Transverse colon (tissue), 4 donors: ENCODE data around the gene YAP1. TPM values are rescaled to one million over a fixed set of nuclear protein-coding genes. Genes with fewer than 3 reads are reported as not detected.

Experiments
- DNase-seq: peaks from one replicate; pipeline ENCODE4 v3.0.0-alpha.2; 2019
- H3K27ac ChIP-seq, 4 donors: fragments of 200-600 bp; sonication (generic); 2 replicates each; pipeline ENCODE4 v1.5.1; 2016 to 2018; ENCODE audit warnings: inconsistent platforms in 4 of 4
- H3K27me3 ChIP-seq: fragments of 200-600 bp; sonication (generic); 2 replicates; pipeline ENCODE4 v1.5.1; 2017; ENCODE audit warnings: inconsistent platforms
- H3K36me3 ChIP-seq, 4 donors: fragments of 200-600 bp; sonication (generic); 2 replicates each; pipeline ENCODE4 v1.5.1; 2017 to 2019; ENCODE audit warnings: inconsistent platforms in 4 of 4
- H3K4me1 ChIP-seq, 4 donors: fragments of 200-600 bp; sonication (generic); 2 replicates each; pipeline ENCODE4 v1.5.1; 2017 to 2020; ENCODE audit warnings: inconsistent platforms in 4 of 4
- H3K4me3 ChIP-seq, 4 donors: fragments of 200-600 bp; sonication (generic); 1 replicate in 1 of 4; 2 replicates in 3 of 4; pipeline versions ENCODE4 v1.5.1 to v1.6.1; 2017 to 2019; ENCODE audit warnings: inconsistent platforms in 4 of 4
- H3K9me3 ChIP-seq, 2 donors: fragments of 200-600 bp; sonication (generic); 2 replicates each; pipeline ENCODE4 v1.5.1; 2017 to 2019; ENCODE audit warnings: inconsistent platforms in 2 of 2
- EP300 ChIP-seq: sonication (generic); formaldehyde crosslinking; IDR thresholded peaks from one replicate; pipeline ENCODE4 v1.6.1; 2017; ENCODE audit warnings: antibody characterized with exemption, low read depth
- POLR2A ChIP-seq: fragments of 450-650 bp; IDR thresholded peaks from one replicate; pipeline ENCODE4 v1.6.1; 2016; ENCODE audit warnings: antibody characterized with exemption, mild to moderate bottlenecking, moderate library complexity
- POLR2AphosphoS5 ChIP-seq, 3 donors: sonication (generic); formaldehyde crosslinking; IDR thresholded peaks; one replicate each; pipeline ENCODE4 v1.6.1; 2016; ENCODE audit warnings: antibody characterized with exemption in 3 of 3
- WGBS, 2 donors: methylation state at CpG; one replicate each; pipeline ENCODE4 v1.1.5; 2018; ENCODE audit warnings: low coverage in 1 of 2; 5-methylcytosine and 5-hydroxymethylcytosine counted together
- in situ Hi-C, 4 donors: fragments of 200-750 bp; cut with MboI; loops; one replicate each; pipeline versions ENCODE4 v1.15.0 to v1.15.1; 2017; ENCODE audit warnings: low sequenced_read_pairs in 3 of 4, low pct_ligation_motif_present in 1 of 4, low pct_unique_long_range_greater_than_20kb in 1 of 4
- intact Hi-C: fragments of 100-400 bp; cut with DNase I; formaldehyde crosslinking; loops from one replicate; pipeline ENCODE4 v1.15.1; 2023; ENCODE audit warnings: low total_unique reads
- total RNA-seq, 4 donors: library from RNA; depleted of rRNA; stranded (reverse); fragments of >200 nt; gene quantifications; one replicate each; pipeline ENCODE4 v1.1.0, GENCODE V29; 2016
- TF ChIP-seq, protein P1 (sequence below), 5 experiments: fragments of 200-600 bp in 3 of 5; fragments of 450-650 bp in 2 of 5; sonication (generic) in 3 of 5; IDR thresholded peaks; 1 replicate in 2 of 5; 2 replicates in 3 of 5; pipeline ENCODE4 v1.5.1; 2016 to 2017; ENCODE audit warnings: antibody characterized with exemption in 5 of 5, inconsistent platforms in 3 of 5, mild to moderate bottlenecking in 2 of 5, moderate library complexity in 1 of 5

YAP1 gene
- total RNA-seq, 4 donors from 2014 or later: 90.5 to 163 (median 105) TPM

DNA sequence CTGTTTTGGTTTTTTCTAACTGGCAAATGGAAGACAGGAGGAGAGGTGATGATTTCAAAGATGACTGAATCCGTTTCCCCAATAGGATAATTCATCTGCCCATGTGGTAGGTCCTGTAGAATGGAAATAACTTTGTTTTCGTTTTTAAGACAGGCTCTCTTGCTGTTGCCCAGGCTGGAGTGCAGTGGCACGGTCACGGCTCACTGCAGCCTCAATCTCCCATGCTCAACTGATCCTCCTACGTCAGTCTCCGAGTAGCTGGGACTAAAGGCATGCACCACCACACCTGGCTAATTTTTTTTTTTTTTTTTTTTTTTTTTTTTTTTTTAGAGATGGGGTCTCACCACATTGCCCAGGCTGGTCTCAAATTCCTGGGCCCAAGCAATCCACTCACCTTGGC, 129.7 kb downstream of the YAP1 start:
- no peak for DNase-seq

DNA sequence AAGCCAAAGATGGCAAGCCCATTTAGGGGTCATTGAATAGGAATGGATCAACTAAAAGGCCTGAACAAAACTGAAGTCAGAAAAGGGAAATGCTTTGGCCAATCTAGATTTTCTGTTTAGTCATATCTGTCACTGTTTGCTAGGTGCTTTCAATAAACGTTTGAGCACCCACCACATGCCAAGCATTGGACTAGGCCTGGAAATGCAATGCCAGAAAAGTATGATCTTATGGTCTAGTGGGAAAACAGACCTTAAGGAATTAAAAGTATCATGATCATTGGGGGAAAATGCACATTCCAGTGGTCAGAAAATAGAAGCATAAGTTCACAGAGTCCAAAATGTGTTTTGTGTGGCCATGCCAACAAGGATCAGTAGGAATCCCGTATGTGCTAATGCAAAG, 130.3 kb downstream of the YAP1 start:
- H3K9me3 ChIP-seq: no peaks in the 10 kb centered on the region
- H3K27me3 ChIP-seq: no peaks in the 10 kb centered on the region
- peaks cover 0 to 8% (median 4%) of the 10 kb centered on the region in 4 donors for H3K4me1 ChIP-seq
- H3K36me3 ChIP-seq: no peaks in the 10 kb centered on the region
- in situ Hi-C loops (no loop called here), intact Hi-C loops (no loop called here)
- 43 to 67% methylated on average over 2 of the region's 2 CpGs for WGBS, 2 donors
- no peak overlapping the region for H3K4me3 ChIP-seq
- no peak for DNase-seq
- no peak overlapping the region for H3K27ac ChIP-seq
- TF ChIP-seq EP300: no peak
- no peak for TF ChIP-seq POLR2A
- no peak for TF ChIP-seq POLR2AphosphoS5 (IDR thresholded peaks at IDR 0.05)
- TF ChIP-seq, protein P1, sequence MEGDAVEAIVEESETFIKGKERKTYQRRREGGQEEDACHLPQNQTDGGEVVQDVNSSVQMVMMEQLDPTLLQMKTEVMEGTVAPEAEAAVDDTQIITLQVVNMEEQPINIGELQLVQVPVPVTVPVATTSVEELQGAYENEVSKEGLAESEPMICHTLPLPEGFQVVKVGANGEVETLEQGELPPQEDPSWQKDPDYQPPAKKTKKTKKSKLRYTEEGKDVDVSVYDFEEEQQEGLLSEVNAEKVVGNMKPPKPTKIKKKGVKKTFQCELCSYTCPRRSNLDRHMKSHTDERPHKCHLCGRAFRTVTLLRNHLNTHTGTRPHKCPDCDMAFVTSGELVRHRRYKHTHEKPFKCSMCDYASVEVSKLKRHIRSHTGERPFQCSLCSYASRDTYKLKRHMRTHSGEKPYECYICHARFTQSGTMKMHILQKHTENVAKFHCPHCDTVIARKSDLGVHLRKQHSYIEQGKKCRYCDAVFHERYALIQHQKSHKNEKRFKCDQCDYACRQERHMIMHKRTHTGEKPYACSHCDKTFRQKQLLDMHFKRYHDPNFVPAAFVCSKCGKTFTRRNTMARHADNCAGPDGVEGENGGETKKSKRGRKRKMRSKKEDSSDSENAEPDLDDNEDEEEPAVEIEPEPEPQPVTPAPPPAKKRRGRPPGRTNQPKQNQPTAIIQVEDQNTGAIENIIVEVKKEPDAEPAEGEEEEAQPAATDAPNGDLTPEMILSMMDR (IDR thresholded peaks at IDR 0.05): no peak

More for the DNA sequence above, 129.7 kb downstream of the YAP1 start:
- peaks cover 0 to 8% (median 4%) of the 10 kb centered on the region in 4 donors for H3K4me1 ChIP-seq
- H3K4me3 ChIP-seq: no peak overlapping the region
- no peaks in the 10 kb centered on the region for H3K27me3 ChIP-seq
- no peak overlapping the region for H3K27ac ChIP-seq
- in situ Hi-C loops (no loop called here), intact Hi-C loops (no loop called here)
- 81 to 88% methylated on average over 6 of the region's 6 CpGs for WGBS, 2 donors
- TF ChIP-seq, protein P1 (IDR thresholded peaks at IDR 0.05): no peak
- TF ChIP-seq POLR2A: no peak
- no peak for TF ChIP-seq POLR2AphosphoS5 (IDR thresholded peaks at IDR 0.05)
- TF ChIP-seq EP300: no peak
- no peaks in the 10 kb centered on the region for H3K36me3 ChIP-seq
- H3K9me3 ChIP-seq: no peaks in the 10 kb centered on the region

DNA sequence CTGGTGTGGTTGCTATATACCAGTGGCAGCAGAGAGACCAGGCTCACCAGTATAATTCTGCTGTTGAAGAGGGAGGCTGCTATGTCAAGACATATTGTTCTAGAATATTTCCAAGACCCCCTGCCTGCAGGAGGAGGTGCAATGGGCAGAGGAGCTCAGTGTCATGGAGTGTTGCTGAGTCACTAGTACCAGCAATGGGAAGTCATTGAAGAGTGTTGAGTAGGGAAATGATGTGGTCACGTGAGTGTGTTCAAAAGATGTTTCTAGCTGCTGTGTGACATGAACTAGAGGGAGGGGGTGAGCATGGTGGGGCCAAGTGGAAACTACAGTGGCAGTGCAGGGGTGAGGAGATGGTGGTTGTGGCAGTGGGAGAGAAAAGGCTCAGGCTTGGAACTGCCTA, 130.8 kb downstream of the YAP1 start:
- in situ Hi-C loops (no loop called here), intact Hi-C loops (no loop called here)
- Histone ChIP-seq H3K9me3 (no peaks in the 10 kb centered on the region), H3K36me3 (no peaks in the 10 kb centered on the region), H3K27me3 (no peaks in the 10 kb centered on the region), H3K4me3 (no peak overlapping the region), H3K27ac (no peak overlapping the region), H3K4me1 (peaks cover 0 to 8% (median 4%) of the 10 kb centered on the region in 4 donors)
- TF ChIP-seq POLR2A (no peak), EP300 (no peak), POLR2AphosphoS5 (IDR thresholded peaks at IDR 0.05) (no peak)
- TF ChIP-seq, protein P1 (IDR thresholded peaks at IDR 0.05): no peak
- DNase-seq: no peak
- WGBS, 2 donors: 63% methylated on average over 1 of the region's 1 CpG; no CpG with 5 or more reads in 1 of the 2 donors

DNA sequence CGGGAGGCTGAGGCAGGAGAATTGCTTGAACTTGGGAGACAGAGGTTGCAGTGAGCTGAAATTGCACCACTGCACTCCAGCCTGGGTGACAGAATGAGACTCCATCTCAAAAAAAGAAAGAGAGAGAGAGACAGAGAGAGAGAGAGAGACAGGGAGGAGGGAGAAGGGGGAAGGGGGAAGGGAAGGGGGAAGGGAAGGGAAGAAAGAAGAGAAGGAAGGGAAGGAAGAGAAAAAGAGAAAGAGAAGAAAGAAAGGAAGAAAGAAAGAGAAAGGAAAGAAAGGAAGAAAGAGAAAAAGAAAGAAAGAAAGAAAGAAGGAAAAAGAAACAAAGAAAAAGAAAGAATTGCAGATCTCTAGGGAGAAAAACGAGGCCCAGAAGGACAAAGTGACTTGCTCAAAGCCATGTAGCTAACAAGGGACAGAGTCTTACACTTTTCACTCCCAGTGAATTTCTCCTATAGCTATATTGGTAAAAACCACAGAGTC, 133.2 kb downstream of the YAP1 start:
- Histone ChIP-seq H3K27me3 (no peaks in the 10 kb centered on the region), H3K9me3 (no peaks in the 10 kb centered on the region), H3K36me3 (no peaks in the 10 kb centered on the region), H3K4me1 (peaks cover 0 to 8% (median 4%) of the 10 kb centered on the region in 4 donors), H3K27ac (no peak overlapping the region), H3K4me3 (no peak overlapping the region)
- 67% methylated on average over 1 to 2 of the region's 2 CpGs for WGBS, 2 donors
- intact Hi-C loops: no loop called here
- TF ChIP-seq POLR2AphosphoS5 (IDR thresholded peaks at IDR 0.05) (no peak), POLR2A (no peak), EP300 (no peak)
- TF ChIP-seq, protein P1 (IDR thresholded peaks at IDR 0.05): no peak
- no peak for DNase-seq
- in situ Hi-C loops: no loop called here
